HepG2 (cell line): ENCODE measurements around the gene ZNF3. TPM values are rescaled to one million over a fixed set of nuclear protein-coding genes. Genes with fewer than 3 reads are reported as not detected.

Experiments
- ATM ChIP-seq: fragments of 450-650 bp; IDR thresholded peaks from 2 replicates; pipeline ENCODE4 v1.7.1; 2017; ENCODE audit warnings: mild to moderate bottlenecking, borderline replicate concordance
- CAMTA2 ChIP-seq: sonication (generic); formaldehyde crosslinking; IDR thresholded peaks from 2 replicates; pipeline ENCODE4 v1.4.0; 2020; ENCODE audit warnings: mild to moderate bottlenecking, missing genetic modification reagents, borderline replicate concordance
- DDIT3 ChIP-seq: sonication (generic); formaldehyde crosslinking; IDR thresholded peaks from 2 replicates; pipeline ENCODE4 v1.4.0; 2020; ENCODE audit warnings: mild to moderate bottlenecking, missing genetic modification reagents
- EP300 ChIP-seq, 3 experiments: sonication (generic) in 1 of 3; formaldehyde crosslinking in 1 of 3; IDR thresholded peaks; 2 replicates each; pipeline versions ENCODE4 v1.5.1 to v1.6.1; 2011 to 2020; ENCODE audit warnings: low read depth in 2 of 3, low read length in 2 of 3, borderline replicate concordance in 1 of 3, improper control_type of control experiment in 1 of 3, mild to moderate bottlenecking in 1 of 3, missing genetic modification reagents in 1 of 3, moderate library complexity in 1 of 3
- EZH2 ChIP-seq: conservative IDR thresholded peaks from 2 replicates; pipeline ENCODE4 v1.6.1; 2012; ENCODE audit warnings: mild to moderate bottlenecking, low read depth, low read length, moderate library complexity
- KLF13 ChIP-seq: sonication (generic); formaldehyde crosslinking; IDR thresholded peaks from 2 replicates; pipeline ENCODE4 v1.4.0; 2020; ENCODE audit warnings: mild to moderate bottlenecking, missing genetic modification reagents
- REL ChIP-seq: sonication (generic); formaldehyde crosslinking; conservative IDR thresholded peaks from 2 replicates; pipeline ENCODE4 v1.8.0; 2022; ENCODE audit warnings: mild to moderate bottlenecking, missing genetic modification reagents, moderate library complexity
- REPIN1 ChIP-seq: sonication (generic); formaldehyde crosslinking; IDR thresholded peaks from 2 replicates; pipeline ENCODE4 v1.8.0; 2022; ENCODE audit warnings: missing genetic modification reagents, low read depth, mild to moderate bottlenecking, borderline replicate concordance
- ZBTB14 ChIP-seq: sonication (generic); formaldehyde crosslinking; IDR thresholded peaks from 2 replicates; pipeline ENCODE4 v1.4.0; 2020; ENCODE audit warnings: missing genetic modification reagents
- ZNF549 ChIP-seq: sonication (generic); formaldehyde crosslinking; IDR thresholded peaks from 2 replicates; pipeline ENCODE4 v1.5.0; 2020; ENCODE audit warnings: missing genetic modification reagents
- polyA plus RNA-seq, 8 experiments: library from polyadenylated mRNA; depleted of rRNA in 3 of 8; stranded (reverse) in 7 of 8; unstranded in 1 of 8; fragments of >200 nt; fragmentation: Illumina TruSeq in 4 of 8; extraction: Trizol in 4 of 8; gene quantifications; 2 replicates each; pipeline versions ENCODE4 v1.2.1 to v1.2.3, GENCODE V29; 2011 to 2016; ENCODE audit warnings: low read depth in 4 of 8, missing spikeins in 1 of 8, mixed read lengths in 1 of 8; ENCODE audit not compliant: insufficient read depth in 1 of 8
- total RNA-seq, 5 experiments: library from RNA; depleted of rRNA; stranded (reverse); fragments of >200 nt; fragmentation: Illumina TruSeq; extraction: Trizol; gene quantifications; 2 replicates each; pipeline ENCODE4 v1.2.3, GENCODE V29; 2016; ENCODE audit warnings: low read depth in 1 of 5
- TF ChIP-seq, protein P1 (sequence below): sonication (generic); formaldehyde crosslinking; IDR thresholded peaks from 2 replicates; pipeline ENCODE4 v1.5.0; 2020; ENCODE audit warnings: mild to moderate bottlenecking, missing genetic modification reagents
- TF ChIP-seq, protein P2 (sequence below): sonication (generic); formaldehyde crosslinking; IDR thresholded peaks from 2 replicates; pipeline ENCODE4 v1.9.0; 2021; ENCODE audit warnings: missing genetic modification reagents, borderline replicate concordance
- TF ChIP-seq, protein P3 (sequence below), 2 experiments: fragments of 450-650 bp in 1 of 2; sonication (generic) in 1 of 2; formaldehyde crosslinking in 1 of 2; IDR thresholded peaks; 2 replicates each; pipeline versions ENCODE4 v1.6.1 to v1.8.0; 2016 to 2022; ENCODE audit warnings: antibody characterized with exemption in 1 of 2, mild to moderate bottlenecking in 1 of 2, missing genetic modification reagents in 1 of 2

ZNF3 gene
- total and polyA plus RNA-seq, 2 of the 13 experiments (the other 11 are each of a cell fraction or from before 2014, with no cell fraction given), result 33.7 to 56.9 TPM

GRCh38 chr7:100101016-100101862 lies 19.7 kb upstream of the ZNF3 start, which contains the start of the genes AP4M1 and MCM7 (continued):
- TF ChIP-seq EP300 (IDR thresholded peaks at IDR 0.05; ENCODE audit: low read depth in 2 of 2, low read length in 2 of 2) (peak in 1 of 2 experiments; percentile 23; a peak in 2 of 4 replicates), EP300 (CRISPR knock-in tag; IDR thresholded peaks at IDR 0.05; ENCODE audit: borderline replicate concordance) (no peak), CAMTA2 (no peak), DDIT3 (CRISPR knock-in tag) (no peak), ZNF549 (no peak), ZBTB14 (CRISPR knock-in tag) (0 out of 2 replicates have a peak, but pooled peaks have one; percentile 21), REPIN1 (CRISPR knock-in tag) (peak; percentile 70), REL (CRISPR knock-in tag) (peak; percentile 72), KLF13 (0 out of 2 replicates have a peak, but pooled peaks have one; percentile 35), ATM (no peak), EZH2 (no peak)
- TF ChIP-seq, protein P1, sequence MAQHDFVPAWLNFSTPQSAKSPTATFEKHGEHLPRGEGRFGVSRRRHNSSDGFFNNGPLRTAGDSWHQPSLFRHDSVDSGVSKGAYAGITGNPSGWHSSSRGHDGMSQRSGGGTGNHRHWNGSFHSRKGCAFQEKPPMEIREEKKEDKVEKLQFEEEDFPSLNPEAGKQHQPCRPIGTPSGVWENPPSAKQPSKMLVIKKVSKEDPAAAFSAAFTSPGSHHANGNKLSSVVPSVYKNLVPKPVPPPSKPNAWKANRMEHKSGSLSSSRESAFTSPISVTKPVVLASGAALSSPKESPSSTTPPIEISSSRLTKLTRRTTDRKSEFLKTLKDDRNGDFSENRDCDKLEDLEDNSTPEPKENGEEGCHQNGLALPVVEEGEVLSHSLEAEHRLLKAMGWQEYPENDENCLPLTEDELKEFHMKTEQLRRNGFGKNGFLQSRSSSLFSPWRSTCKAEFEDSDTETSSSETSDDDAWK (CRISPR knock-in tag), result no peak
- TF ChIP-seq, protein P2, sequence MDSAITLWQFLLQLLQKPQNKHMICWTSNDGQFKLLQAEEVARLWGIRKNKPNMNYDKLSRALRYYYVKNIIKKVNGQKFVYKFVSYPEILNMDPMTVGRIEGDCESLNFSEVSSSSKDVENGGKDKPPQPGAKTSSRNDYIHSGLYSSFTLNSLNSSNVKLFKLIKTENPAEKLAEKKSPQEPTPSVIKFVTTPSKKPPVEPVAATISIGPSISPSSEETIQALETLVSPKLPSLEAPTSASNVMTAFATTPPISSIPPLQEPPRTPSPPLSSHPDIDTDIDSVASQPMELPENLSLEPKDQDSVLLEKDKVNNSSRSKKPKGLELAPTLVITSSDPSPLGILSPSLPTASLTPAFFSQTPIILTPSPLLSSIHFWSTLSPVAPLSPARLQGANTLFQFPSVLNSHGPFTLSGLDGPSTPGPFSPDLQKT (CRISPR knock-in tag), result no peak
- TF ChIP-seq, protein P3, sequence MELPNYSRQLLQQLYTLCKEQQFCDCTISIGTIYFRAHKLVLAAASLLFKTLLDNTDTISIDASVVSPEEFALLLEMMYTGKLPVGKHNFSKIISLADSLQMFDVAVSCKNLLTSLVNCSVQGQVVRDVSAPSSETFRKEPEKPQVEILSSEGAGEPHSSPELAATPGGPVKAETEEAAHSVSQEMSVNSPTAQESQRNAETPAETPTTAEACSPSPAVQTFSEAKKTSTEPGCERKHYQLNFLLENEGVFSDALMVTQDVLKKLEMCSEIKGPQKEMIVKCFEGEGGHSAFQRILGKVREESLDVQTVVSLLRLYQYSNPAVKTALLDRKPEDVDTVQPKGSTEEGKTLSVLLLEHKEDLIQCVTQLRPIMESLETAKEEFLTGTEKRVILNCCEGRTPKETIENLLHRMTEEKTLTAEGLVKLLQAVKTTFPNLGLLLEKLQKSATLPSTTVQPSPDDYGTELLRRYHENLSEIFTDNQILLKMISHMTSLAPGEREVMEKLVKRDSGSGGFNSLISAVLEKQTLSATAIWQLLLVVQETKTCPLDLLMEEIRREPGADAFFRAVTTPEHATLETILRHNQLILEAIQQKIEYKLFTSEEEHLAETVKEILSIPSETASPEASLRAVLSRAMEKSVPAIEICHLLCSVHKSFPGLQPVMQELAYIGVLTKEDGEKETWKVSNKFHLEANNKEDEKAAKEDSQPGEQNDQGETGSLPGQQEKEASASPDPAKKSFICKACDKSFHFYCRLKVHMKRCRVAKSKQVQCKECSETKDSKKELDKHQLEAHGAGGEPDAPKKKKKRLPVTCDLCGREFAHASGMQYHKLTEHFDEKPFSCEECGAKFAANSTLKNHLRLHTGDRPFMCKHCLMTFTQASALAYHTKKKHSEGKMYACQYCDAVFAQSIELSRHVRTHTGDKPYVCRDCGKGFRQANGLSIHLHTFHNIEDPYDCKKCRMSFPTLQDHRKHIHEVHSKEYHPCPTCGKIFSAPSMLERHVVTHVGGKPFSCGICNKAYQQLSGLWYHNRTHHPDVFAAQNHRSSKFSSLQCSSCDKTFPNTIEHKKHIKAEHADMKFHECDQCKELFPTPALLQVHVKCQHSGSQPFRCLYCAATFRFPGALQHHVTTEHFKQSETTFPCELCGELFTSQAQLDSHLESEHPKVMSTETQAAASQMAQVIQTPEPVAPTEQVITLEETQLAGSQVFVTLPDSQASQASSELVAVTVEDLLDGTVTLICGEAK (IDR thresholded peaks at IDR 0.05), result no peak
- TF ChIP-seq, protein P3 (CRISPR knock-in tag; IDR thresholded peaks at IDR 0.05), result no peak; the same call in 1 of the 2 replicates
